ENCODE data around the gene FAM174C. TPM values are rescaled to one million over a fixed set of nuclear protein-coding genes. Genes with fewer than 3 reads are reported as not detected.
"Not testable (repeated sequence)": the region's sequence is repeated elsewhere in the genome, so short reads cannot be mapped to it uniquely, and the experiment has no call there.

FAM174C gene
- polyA plus RNA-seq, 1 of the 3 experiments (the other 2 are of a cell fraction) = 78.0 TPM

- Histone ChIP-seq H3F3A (replicated peaks; ENCODE audit: insufficient read depth) (peaks cover 33% of the 10 kb centered on the region), H3K9ac (no peak overlapping the region), H3K79me2 (ENCODE audit: insufficient read depth) (peaks cover 43% of the 10 kb centered on the region), H3K27ac (ENCODE audit: low read depth in 2 of 2, low read length in 1 of 2) (peak overlapping the region; percentile 47 to 50; a peak in 2 of 4 replicates), H3K9me2 (no peaks in the 10 kb centered on the region), H3K4me3 (ENCODE audit: low read depth in 2 of 2, low read length in 1 of 2) (peak overlapping the region in 1 of 2 experiments; percentile 33; a peak in 1 of 4 replicates), H3K4me1 (ENCODE audit: control insufficient read depth in 1 of 2, insufficient read depth in 2 of 2, low read depth in 1 of 2, low read length in 1 of 2) (peaks cover 19 to 44% of the 10 kb centered on the region in 2 experiments; a peak in 3 of 4 replicates), H4K20me1 (ENCODE audit: insufficient read depth) (peaks cover 8% of the 10 kb centered on the region; the same call in 1 of the 2 replicates), H3K36me3 (replicated peaks in 1 of 2; ENCODE audit: control insufficient read depth in 1 of 2, insufficient read depth in 2 of 2, low read length in 1 of 2) (no peaks in the 10 kb centered on the region), H3K4me2 (peak overlapping the region; percentile 99; the same call in 1 of the 2 replicates), H3K9me3 (no peaks in the 10 kb centered on the region), H2AFZ (ENCODE audit: low read depth) (no peak overlapping the region), H3K27me3 (ENCODE audit: insufficient read depth) (no peaks in the 10 kb centered on the region)
- CTCF ChIA-PET = interaction anchor here (0.6 to 9.7 kb wide), 47 partner anchors 9 to 386 kb away, joined by 3 to 594 read pairs (median 4); partner anchors contain the start of genes ABCA7, APC2, CFD and CIRBP
- TF ChIP-seq GATA2 (CRISPR knock-in tag; IDR thresholded peaks at IDR 0.05) (no peak), RCOR1 (IDR thresholded peaks at IDR 0.05; ENCODE audit: low read length) (no peak), SIN3A (IDR thresholded peaks at IDR 0.05; ENCODE audit: borderline replicate concordance, low read depth, low read length) (no peak), RFX5 (IDR thresholded peaks at IDR 0.05; ENCODE audit: low read length) (no peak), NFIC (IDR thresholded peaks at IDR 0.05; ENCODE audit: borderline replicate concordance) (no peak), MEF2A (IDR thresholded peaks at IDR 0.05; ENCODE audit: borderline replicate concordance, low read depth) (no peak), RAD21 (IDR thresholded peaks at IDR 0.05; ENCODE audit: low read length) (no peak)
- DNase-seq = no peak
- POLR2A ChIA-PET = interaction anchor here (1.1 to 2.9 kb wide), 10 partner anchors 8 to 33 kb away, joined by 3 to 110 read pairs (median 7); partner anchors contain the start of genes CIRBP and FAM174C
- 81% methylated on average over 6 of the region's 31 CpGs for WGBS (ENCODE audit: low lambda C conversion rate)
Measured at GRCh38 chr19:1244693-1245451, 30.5 kb upstream of the FAM174C start.

DNA sequence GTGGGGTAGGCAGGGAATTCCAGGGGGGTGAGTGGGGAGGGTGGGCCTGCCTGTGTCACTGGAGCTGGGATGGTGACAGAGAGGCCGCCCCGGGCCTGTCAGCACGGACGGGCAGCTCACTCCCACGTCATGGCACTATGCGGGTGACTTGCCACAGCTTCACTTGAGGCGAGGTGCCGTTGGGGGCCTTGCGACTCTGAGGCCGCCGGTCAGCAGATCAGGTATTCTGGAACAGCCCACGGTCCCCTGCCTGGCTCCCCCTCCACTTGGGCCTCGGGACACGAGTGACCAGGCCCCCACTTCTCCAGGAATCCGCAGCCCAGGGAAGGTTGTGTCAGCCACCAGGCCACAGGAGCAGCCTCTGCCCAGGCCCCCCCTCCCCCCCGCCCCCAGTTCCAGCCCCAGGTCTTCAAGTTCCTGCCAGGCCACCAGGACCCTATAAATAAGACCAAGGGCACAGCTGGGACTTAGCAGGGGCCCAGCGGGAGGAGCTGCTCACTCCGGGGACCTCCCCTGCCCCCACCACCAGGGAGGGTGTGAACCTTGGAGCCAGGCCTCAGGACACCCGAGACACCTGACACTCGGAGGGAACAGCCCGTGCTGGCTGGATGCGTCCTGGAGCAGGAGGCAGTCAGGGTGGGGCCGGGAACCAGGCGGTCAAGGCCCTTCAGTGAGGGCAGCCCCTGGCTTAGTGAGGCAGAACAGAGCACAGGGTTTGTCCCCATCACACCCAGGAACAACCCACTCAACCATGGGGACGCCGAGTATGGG, 29.7 kb upstream of the FAM174C start:
- H3K9me3 ChIP-seq = no peaks in the 10 kb centered on the region
- no peaks in the 10 kb centered on the region for H3K36me3 ChIP-seq (replicated peaks in 1 of 2; ENCODE audit: control insufficient read depth in 1 of 2, insufficient read depth in 2 of 2, low read length in 1 of 2)
- POLR2A ChIA-PET = interaction anchor here (1.1 to 2.9 kb wide), 3 partner anchors 20 to 24 kb away, joined by 6 to 110 read pairs (median 32); partner anchors contain the start of gene CIRBP
- no peak for DNase-seq
- WGBS (ENCODE audit: low lambda C conversion rate) = 94% methylated on average over 7 of the region's 26 CpGs
- TF ChIP-seq TAF1 (IDR thresholded peaks at IDR 0.05; ENCODE audit: borderline replicate concordance, low read depth, low read length) = no peak
- TF ChIP-seq RXRA (IDR thresholded peaks at IDR 0.05; ENCODE audit: borderline replicate concordance, low read depth) = no peak
- TF ChIP-seq, protein P1, sequence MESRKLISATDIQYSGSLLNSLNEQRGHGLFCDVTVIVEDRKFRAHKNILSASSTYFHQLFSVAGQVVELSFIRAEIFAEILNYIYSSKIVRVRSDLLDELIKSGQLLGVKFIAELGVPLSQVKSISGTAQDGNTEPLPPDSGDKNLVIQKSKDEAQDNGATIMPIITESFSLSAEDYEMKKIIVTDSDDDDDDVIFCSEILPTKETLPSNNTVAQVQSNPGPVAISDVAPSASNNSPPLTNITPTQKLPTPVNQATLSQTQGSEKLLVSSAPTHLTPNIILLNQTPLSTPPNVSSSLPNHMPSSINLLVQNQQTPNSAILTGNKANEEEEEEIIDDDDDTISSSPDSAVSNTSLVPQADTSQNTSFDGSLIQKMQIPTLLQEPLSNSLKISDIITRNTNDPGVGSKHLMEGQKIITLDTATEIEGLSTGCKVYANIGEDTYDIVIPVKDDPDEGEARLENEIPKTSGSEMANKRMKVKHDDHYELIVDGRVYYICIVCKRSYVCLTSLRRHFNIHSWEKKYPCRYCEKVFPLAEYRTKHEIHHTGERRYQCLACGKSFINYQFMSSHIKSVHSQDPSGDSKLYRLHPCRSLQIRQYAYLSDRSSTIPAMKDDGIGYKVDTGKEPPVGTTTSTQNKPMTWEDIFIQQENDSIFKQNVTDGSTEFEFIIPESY (IDR thresholded peaks at IDR 0.05; ENCODE audit: borderline replicate concordance, low read depth) = no peak
- no peak for TF ChIP-seq EP300 (IDR thresholded peaks at IDR 0.05; ENCODE audit: borderline replicate concordance in 1 of 2, low read depth in 1 of 2, low read length in 1 of 2)
- no peak for TF ChIP-seq CHD2 (IDR thresholded peaks at IDR 0.05; ENCODE audit: low read length, partially characterized antibody)
- TF ChIP-seq YY1 (IDR thresholded peaks at IDR 0.05; ENCODE audit: low read depth) = no peak
- H3K9ac ChIP-seq = no peak overlapping the region
- no peak overlapping the region for H2AFZ ChIP-seq (ENCODE audit: low read depth)
- peaks cover 50% of the 10 kb centered on the region for H3K79me2 ChIP-seq (ENCODE audit: insufficient read depth)
- no peaks in the 10 kb centered on the region for H3K9me2 ChIP-seq
- peaks cover 17 to 43% of the 10 kb centered on the region in 2 experiments; a peak in 3 of 4 replicates for H3K4me1 ChIP-seq (ENCODE audit: control insufficient read depth in 1 of 2, insufficient read depth in 2 of 2, low read depth in 1 of 2, low read length in 1 of 2)
- no peak overlapping the region for H3K4me2 ChIP-seq
- CTCF ChIA-PET = interaction anchor here (1.6 to 9.7 kb wide), 5 partner anchors 15 to 42 kb away, joined by 5 to 594 read pairs (median 44); partner anchors contain the start of genes CIRBP and FAM174C
- no peak overlapping the region for H3K4me3 ChIP-seq (ENCODE audit: low read depth in 2 of 2, low read length in 1 of 2)
- no peak overlapping the region; a peak in 2 of 4 replicates for H3K27ac ChIP-seq (ENCODE audit: low read depth in 2 of 2, low read length in 1 of 2)
- no peaks in the 10 kb centered on the region for H3K27me3 ChIP-seq (ENCODE audit: insufficient read depth)
- peaks cover 9% of the 10 kb centered on the region; the same call in 1 of the 2 replicates for H4K20me1 ChIP-seq (ENCODE audit: insufficient read depth)
- H3F3A ChIP-seq (replicated peaks; ENCODE audit: insufficient read depth) = peaks cover 31% of the 10 kb centered on the region

DNA sequence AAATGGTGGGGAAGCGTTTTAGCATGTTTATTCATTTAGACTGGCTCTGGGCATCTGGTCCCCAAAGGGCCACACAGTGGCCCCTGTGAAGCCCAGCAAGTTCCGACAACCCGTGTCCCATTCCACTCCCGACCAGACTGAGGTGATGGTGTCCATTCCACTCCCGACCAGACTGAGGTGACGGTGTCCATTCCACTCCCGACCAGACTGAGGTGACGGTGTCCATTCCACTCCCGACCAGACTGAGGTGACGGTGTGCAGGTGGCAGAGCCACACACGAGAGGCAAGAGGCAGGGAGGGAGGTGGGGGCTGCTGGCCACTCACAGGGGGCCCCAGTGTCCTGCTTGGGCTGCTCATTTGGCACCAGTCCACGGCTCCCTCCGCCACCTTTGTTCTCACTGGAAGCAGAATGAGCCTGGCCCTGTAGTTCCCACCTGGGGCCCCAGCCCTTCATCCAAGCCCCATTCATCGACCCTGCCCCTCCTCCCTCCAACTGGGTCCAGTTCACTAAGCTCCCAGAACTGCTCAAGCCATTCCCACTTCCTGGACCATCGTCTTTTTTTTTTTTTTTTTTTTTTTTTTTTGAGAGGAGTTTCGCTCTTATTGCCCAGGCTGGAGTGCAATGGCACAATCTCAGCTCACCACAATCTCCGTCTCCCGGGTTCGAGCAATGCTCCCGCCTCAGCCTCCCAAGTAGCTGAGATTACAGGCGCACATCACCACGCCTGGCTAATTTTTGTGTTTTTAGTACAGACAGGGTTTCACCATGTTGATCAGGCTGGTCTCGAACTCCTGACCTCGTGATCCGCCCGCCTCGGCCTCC, 28.9 kb upstream of the FAM174C start:
- peaks cover 17 to 41% of the 10 kb centered on the region in 2 experiments; a peak in 3 of 4 replicates for H3K4me1 ChIP-seq (ENCODE audit: control insufficient read depth in 1 of 2, insufficient read depth in 2 of 2, low read depth in 1 of 2, low read length in 1 of 2)
- peaks cover 33% of the 10 kb centered on the region for H3F3A ChIP-seq (replicated peaks; ENCODE audit: insufficient read depth)
- ChIA-PET CTCF (interaction anchor here (1.2 to 9.7 kb wide), 3 partner anchors 14 to 33 kb away, joined by 3 to 594 read pairs (median 44); partner anchors contain the start of gene CIRBP), POLR2A (interaction anchor here (1.1 to 1.5 kb wide), 2 partner anchors 20 to 22 kb away, joined by 5 to 6 read pairs; partner anchors contain the start of gene CIRBP)
- H3K9ac ChIP-seq; H3K4me2 ChIP-seq; DNase-seq; H3K36me3 ChIP-seq (replicated peaks in 1 of 2; ENCODE audit: control insufficient read depth in 1 of 2, insufficient read depth in 2 of 2, low read length in 1 of 2); H3K27me3 ChIP-seq (ENCODE audit: insufficient read depth); H3K9me3 ChIP-seq; H3K4me3 ChIP-seq (ENCODE audit: low read depth in 2 of 2, low read length in 1 of 2); H2AFZ ChIP-seq (ENCODE audit: low read depth); H3K9me2 ChIP-seq: not testable (repeated sequence)
- WGBS (ENCODE audit: low lambda C conversion rate) = 81% methylated on average over 23 of the region's 27 CpGs
- peaks cover 51% of the 10 kb centered on the region for H3K79me2 ChIP-seq (ENCODE audit: insufficient read depth)
- peaks cover 17% of the 10 kb centered on the region; the same call in 1 of the 2 replicates for H4K20me1 ChIP-seq (ENCODE audit: insufficient read depth)
- peak overlapping the region in 1 of 2 experiments; percentile 17; a peak in 1 of 4 replicates for H3K27ac ChIP-seq (ENCODE audit: low read depth in 2 of 2, low read length in 1 of 2)

Data from SK-N-SH (cell line).